Fibroblast of lung (primary cell): Measurements from ENCODE around the gene PTPN2.

Source experiments
- EZH2 ChIP-seq: IDR thresholded peaks from 2 replicates; pipeline ENCODE4 v1.5.1; 2012; ENCODE audit warnings: low read length, control low read depth, mild to moderate bottlenecking; ENCODE audit errors: missing control alignments
- TF ChIP-seq, protein P1 (sequence below), 2 donors: IDR thresholded peaks in 1 of 2; conservative IDR thresholded peaks in 1 of 2; 1 replicate in 1 of 2; 2 replicates in 1 of 2; pipeline ENCODE4 v1.5.1; 2011 to 2012; ENCODE audit warnings: low read length in 2 of 2, control low read depth in 1 of 2, inconsistent platforms in 1 of 2, low read depth in 1 of 2, mild to moderate bottlenecking in 1 of 2

DNA sequence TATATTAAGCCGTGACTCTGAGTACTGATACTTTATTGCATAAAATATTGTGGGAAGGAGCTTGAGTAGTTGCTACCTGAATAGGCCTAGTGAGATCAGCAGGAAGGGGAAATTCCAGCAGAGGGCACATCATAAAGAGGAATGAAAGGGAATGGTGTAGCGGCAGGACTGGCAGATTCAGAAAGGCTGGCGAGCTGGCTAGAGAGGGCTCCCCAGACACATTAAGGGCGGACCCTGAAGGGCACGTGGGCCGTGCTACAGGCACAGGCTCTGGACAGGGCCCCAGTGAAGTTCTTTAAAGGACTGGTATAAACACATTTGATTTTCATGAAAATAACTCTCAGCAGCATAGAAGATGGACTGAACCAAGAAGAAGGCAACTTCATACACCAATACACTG is 43.0 kb downstream of the PTPN2 start:
- TF ChIP-seq, protein P1, sequence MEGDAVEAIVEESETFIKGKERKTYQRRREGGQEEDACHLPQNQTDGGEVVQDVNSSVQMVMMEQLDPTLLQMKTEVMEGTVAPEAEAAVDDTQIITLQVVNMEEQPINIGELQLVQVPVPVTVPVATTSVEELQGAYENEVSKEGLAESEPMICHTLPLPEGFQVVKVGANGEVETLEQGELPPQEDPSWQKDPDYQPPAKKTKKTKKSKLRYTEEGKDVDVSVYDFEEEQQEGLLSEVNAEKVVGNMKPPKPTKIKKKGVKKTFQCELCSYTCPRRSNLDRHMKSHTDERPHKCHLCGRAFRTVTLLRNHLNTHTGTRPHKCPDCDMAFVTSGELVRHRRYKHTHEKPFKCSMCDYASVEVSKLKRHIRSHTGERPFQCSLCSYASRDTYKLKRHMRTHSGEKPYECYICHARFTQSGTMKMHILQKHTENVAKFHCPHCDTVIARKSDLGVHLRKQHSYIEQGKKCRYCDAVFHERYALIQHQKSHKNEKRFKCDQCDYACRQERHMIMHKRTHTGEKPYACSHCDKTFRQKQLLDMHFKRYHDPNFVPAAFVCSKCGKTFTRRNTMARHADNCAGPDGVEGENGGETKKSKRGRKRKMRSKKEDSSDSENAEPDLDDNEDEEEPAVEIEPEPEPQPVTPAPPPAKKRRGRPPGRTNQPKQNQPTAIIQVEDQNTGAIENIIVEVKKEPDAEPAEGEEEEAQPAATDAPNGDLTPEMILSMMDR (conservative IDR thresholded peaks at IDR 0.05 in 1 of 2, IDR thresholded peaks at IDR 0.05 in 1 of 2; ENCODE audit: low read depth in 1 of 2, low read length in 2 of 2): no peak
- no peak for TF ChIP-seq EZH2
